8988T (cell line): Measurements from ENCODE around the gene C1orf35.

ENCODE experiments used
- DNase-seq: peaks from one replicate; pipeline ENCODE4 v3.0.0; 2011

Gene C1orf35

GRCh38 chr1:228109073-228109961, 6.2 kb upstream of the C1orf35 start, which contains the start of gene MRPL55:
MRPL55 (minus strand) TSS chr1:228109299; CDS start chr1:228108260, 1,039 bp downstream.
- DNase-seq = peak; percentile 90

- no peak for DNase-seq
These were observed 5.6 kb upstream of the C1orf35 start for GRCh38 chr1:228108742-228109072.

- no peak for DNase-seq
These were observed 5.0 kb upstream of the C1orf35 start for GRCh38 chr1:228108055-228108690.

GRCh38 chr1:228107636-228108035, 4.5 kb upstream of the C1orf35 start:
- no peak for DNase-seq

- DNase-seq = peak; percentile 5
These were observed 3.6 kb upstream of the C1orf35 start for GRCh38 chr1:228106800-228107054.

- no peak for DNase-seq
These were observed 3.1 kb upstream of the C1orf35 start for GRCh38 chr1:228105996-228106799.

- DNase-seq = peak; percentile 11
These were observed 2.3 kb upstream of the C1orf35 start for GRCh38 chr1:228105270-228105995.

- peak; percentile 6 for DNase-seq
These were observed 1.6 kb upstream of the C1orf35 start for GRCh38 chr1:228104526-228105269.

- peak; percentile 91 for DNase-seq
These were observed 933 bp downstream of the C1orf35 start for GRCh38 chr1:228101994-228102790.

GRCh38 chr1:228101614-228101993, 1.5 kb downstream of the C1orf35 start:
- peak; percentile 52 for DNase-seq

GRCh38 chr1:228100822-228101613, 2.1 kb downstream of the C1orf35 start:
- peak; percentile 31 for DNase-seq

GRCh38 chr1:228099331-228099732, 3.8 kb downstream of the C1orf35 start:
- peak; percentile 13 for DNase-seq

GRCh38 chr1:228098323-228098931, 4.7 kb downstream of the C1orf35 start:
- no peak for DNase-seq

- DNase-seq = peak; percentile 6
These were observed 5.6 kb downstream of the C1orf35 start for GRCh38 chr1:228097333-228098081.

GRCh38 chr1:228096416-228097332, 6.5 kb downstream of the C1orf35 start:
- peak; percentile 3 for DNase-seq

GRCh38 chr1:228095938-228096337, 7.2 kb downstream of the C1orf35 start:
- DNase-seq = peak; percentile 12

GRCh38 chr1:228095161-228095560, 8.0 kb downstream of the C1orf35 start:
- DNase-seq = no peak

GRCh38 chr1:228094432-228095016, 8.6 kb downstream of the C1orf35 start:
- peak; percentile 4 for DNase-seq
